ENCODE data around the gene KMT2D.

GRCh38 chr12:49036029-49036428 lies 24.6 kb downstream of the KMT2D start:
- TF ChIP-seq CTCF (IDR thresholded peaks at IDR 0.05; ENCODE audit: low read depth, low read length) (no peak), EZH2phosphoT487 (IDR thresholded peaks at IDR 0.05; ENCODE audit: low read depth) (no peak)

Measured in OCI-LY3 (cell line).